ENCODE results near the gene KSR2.

GRCh38 chr12:117842220-117842619, 126.6 kb downstream of the KSR2 start:
- TF ChIP-seq, protein P1, sequence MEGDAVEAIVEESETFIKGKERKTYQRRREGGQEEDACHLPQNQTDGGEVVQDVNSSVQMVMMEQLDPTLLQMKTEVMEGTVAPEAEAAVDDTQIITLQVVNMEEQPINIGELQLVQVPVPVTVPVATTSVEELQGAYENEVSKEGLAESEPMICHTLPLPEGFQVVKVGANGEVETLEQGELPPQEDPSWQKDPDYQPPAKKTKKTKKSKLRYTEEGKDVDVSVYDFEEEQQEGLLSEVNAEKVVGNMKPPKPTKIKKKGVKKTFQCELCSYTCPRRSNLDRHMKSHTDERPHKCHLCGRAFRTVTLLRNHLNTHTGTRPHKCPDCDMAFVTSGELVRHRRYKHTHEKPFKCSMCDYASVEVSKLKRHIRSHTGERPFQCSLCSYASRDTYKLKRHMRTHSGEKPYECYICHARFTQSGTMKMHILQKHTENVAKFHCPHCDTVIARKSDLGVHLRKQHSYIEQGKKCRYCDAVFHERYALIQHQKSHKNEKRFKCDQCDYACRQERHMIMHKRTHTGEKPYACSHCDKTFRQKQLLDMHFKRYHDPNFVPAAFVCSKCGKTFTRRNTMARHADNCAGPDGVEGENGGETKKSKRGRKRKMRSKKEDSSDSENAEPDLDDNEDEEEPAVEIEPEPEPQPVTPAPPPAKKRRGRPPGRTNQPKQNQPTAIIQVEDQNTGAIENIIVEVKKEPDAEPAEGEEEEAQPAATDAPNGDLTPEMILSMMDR (IDR thresholded peaks at IDR 0.05 in 4 of 5, conservative IDR thresholded peaks at IDR 0.05 in 1 of 5), result no peak
- no peak for TF ChIP-seq POLR2A (IDR thresholded peaks at IDR 0.05)

Data from gastrocnemius medialis (tissue), 4 donors.